ENCODE results near the gene CTDSP1.
A peak's percentile ranks its signal among the peaks of the same experiment; 100 is the strongest.

The CTDSP1 gene

GRCh38 chr2:218445602-218446001, 45.9 kb downstream of the CTDSP1 start:
- peak overlapping the region; percentile 100 for H3K27ac ChIP-seq
- TF ChIP-seq CTCF (IDR thresholded peaks at IDR 0.05) = no peak
- no peak for TF ChIP-seq ZFX (IDR thresholded peaks at IDR 0.05; ENCODE audit: borderline replicate concordance)

GRCh38 chr2:218446547-218446946, 46.9 kb downstream of the CTDSP1 start:
- peak overlapping the region; percentile 100 for H3K27ac ChIP-seq
- TF ChIP-seq ZFX (IDR thresholded peaks at IDR 0.05; ENCODE audit: borderline replicate concordance) (no peak), CTCF (IDR thresholded peaks at IDR 0.05) (no peak)

GRCh38 chr2:218447072-218447471, 47.4 kb downstream of the CTDSP1 start:
- no peak for TF ChIP-seq ZFX (IDR thresholded peaks at IDR 0.05; ENCODE audit: borderline replicate concordance)
- TF ChIP-seq CTCF (IDR thresholded peaks at IDR 0.05) = no peak
- peak overlapping the region; percentile 100 for H3K27ac ChIP-seq

GRCh38 chr2:218448934-218449333, 49.3 kb downstream of the CTDSP1 start:
- peak overlapping the region; percentile 100 for H3K27ac ChIP-seq
- TF ChIP-seq ZFX (IDR thresholded peaks at IDR 0.05; ENCODE audit: borderline replicate concordance) = no peak
- TF ChIP-seq CTCF (IDR thresholded peaks at IDR 0.05) = no peak

- H3K27ac ChIP-seq = peak overlapping the region; percentile 100
- TF ChIP-seq CTCF (IDR thresholded peaks at IDR 0.05) (no peak), ZFX (IDR thresholded peaks at IDR 0.05; ENCODE audit: borderline replicate concordance) (no peak)
Observed at GRCh38 chr2:218452079-218452478, 52.4 kb downstream of the CTDSP1 start.

Measured in 22Rv1 (cell line).